K562 treated with DMSO at 1 percent for 4 hours (cell line): Measurements from ENCODE around the gene NAGA. TPM values are rescaled to one million over a fixed set of nuclear protein-coding genes. Genes with fewer than 3 reads are reported as not detected.

ENCODE experiments used
- total RNA-seq: library from RNA; unstranded; fragments of 300-600 nt; gene quantifications from 2 replicates; pipeline ENCODE4 v1.2.3, GENCODE V29; 2022; ENCODE audit not compliant: insufficient read depth

NAGA gene
- 34.1 and 34.2 TPM in 2 replicates for total RNA-seq

DNA sequence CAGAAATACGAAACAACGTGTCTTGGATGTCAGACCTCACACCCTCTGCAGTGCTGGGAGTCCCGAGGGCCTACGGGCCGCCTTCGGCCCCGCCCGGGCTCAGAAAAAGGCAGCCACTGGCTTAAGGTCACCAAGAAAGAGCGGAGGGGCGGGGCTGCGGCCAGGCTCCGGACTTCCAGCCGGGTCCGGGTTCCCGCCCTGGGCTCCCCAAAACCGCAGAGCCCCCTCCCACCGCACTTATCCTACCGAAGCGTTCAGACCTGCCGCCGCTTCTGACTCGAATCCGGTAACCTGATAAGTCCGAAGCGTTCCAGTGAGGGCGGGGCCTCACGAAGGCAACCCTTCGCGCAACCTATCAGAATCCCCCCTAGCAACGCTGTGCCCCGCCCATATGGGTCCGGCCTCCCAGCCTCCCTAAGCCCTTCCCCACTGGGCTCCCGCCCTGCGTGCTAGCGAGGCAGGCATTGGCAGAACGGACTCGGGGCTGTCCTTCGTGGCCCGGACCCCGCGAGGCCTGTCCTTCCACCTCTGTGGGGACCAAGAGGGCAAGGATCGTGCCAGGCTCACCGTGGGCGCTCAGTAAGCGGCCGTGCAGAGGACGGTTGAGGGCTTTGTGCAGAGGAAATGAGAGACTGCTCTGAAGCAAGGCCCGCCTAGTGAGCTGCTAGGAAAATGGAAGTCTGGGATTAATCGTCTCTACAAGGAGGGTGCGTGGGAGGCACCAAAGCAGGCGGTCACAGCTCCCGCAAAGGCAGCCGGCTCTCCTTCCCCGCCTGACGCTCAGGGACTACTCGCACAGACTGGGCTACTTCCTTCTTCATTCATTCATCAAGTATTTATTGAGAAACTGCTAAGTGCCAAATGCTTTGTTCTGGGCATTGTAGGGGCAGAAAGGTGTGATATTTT lies at the start of gene NAGA:
NAGA (minus strand) TSS at position 296 of the 906 bp plus-strand sequence. CDS start 515 bp downstream, outside the sequence.

DNA sequence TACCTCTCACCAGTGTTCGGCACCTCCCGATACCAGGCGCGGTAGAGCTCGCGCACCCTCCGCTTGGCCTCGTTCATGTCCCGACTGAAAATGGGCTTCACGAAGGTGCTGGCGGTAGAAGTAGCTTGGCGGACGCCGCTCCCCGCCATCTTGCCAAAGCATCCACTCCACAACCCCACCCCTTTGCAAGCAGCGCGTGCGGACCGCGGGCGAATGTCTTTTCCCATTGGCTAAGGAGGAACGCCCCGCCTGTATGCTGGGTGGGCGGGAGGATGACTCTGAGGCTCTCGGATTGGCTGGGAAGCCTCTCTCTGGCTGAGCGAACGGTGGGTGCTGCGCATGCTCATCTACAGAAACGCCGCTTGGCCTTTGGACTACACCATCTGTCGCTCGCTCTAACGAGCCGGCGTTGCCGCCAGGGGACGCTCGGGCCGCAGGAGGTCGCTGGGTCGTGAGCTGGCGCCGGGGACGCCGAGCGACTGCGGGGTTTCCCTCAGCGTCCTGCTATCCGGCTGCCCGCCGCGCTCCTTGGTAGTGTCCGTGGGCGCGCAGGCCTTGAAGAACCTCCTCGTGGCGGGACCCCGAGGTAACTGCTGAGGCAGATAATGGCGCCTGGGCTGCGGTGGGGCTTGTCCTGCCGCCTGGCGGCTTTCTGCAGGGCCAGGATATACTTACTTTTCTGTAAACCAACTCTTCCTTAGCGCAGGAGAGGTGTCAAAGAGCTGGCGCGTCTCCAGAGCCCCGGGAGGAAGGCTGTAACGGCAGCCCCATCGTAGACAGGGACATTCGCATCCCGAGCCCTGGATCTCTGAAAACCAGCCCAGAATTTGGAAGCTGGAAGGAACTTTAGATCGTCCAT lies 20.2 kb upstream of the NAGA start, which contains the start of gene NDUFA6:
NDUFA6 (minus strand) TSS at position 177 of the 859 bp plus-strand sequence; CDS start at position 149, 28 bp downstream.

DNA sequence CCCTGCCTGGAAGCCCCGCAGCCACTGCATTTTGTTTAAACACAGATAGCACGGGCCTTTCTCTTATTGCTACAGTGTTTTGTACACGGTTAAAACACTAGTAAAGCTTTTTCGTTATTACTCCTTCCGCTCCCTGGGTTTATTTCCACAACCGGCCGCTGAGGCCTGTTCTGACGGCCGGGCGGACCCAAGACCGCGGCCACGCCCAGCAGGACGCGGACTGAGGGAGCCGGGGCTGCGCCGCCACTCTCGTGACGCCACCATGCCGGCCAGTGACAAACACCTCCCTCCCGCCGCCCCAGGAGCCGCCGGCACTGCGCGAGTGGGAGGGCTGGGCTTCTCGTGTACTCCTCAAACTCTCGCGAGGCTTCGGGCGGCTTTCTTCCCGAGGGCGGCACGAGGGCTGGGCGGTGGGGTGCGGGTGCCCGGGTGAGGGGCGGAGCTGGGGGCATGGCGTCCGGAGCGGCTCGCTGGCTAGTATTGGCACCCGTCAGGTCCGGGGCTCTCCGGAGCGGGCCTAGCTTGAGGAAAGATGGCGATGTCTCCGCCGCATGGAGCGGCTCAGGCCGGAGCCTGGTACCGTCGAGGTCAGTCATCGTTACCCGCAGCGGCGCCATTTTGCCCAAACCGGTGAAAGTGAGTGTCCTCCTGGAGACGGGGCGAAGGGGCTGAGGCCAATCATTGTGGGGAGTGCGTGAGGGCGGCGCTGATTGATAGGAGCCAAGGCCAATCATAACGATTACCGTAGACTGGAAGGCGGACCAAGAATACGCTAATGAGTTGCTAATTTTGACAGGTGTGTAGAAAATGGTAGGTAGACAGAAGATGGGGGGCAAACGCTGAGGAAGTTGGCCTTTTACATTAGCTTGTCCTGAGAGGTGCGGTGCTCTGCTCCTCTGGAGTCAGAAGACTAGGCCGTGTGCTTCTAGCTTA lies 9.0 kb upstream of the NAGA start, which contains the start of gene SMDT1:
SMDT1 (plus strand) TSS at position 382 of the 933 bp plus-strand sequence; CDS start at position 451, 69 bp downstream.

DNA sequence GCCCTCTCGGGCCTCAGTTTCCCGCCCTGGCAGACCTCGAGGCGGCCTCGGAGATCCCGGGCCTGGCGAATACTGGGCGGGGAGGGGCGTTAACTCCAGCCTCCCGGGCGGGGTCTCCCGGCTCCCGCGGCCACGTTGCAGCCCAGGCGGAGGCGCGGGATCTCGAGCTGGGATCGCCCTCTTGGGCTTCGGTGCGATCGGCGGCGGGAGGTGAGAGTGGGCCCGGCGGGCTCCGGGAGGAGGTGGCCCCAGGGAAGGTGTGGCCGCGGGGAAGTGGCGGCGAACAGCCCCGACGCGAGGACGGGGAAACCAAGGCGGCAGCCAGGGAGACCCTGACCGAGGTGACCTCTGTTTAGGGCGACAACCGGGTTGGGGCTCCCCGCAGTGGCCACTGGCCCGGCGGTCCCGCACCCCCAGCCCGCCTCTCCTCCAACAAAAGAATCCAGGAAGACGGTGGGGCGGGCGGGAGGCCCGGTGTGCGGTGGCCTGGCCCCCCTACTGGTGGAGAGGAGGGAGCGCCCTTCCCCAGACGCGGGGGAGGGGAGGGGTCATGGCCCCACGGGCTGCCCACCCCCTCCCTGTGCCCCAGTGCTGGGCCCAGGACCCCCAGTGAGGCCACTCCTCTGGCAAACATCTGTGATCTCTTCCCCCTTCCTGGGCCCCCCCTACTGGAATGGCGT lies 3.7 kb upstream of the NAGA start, which contains the start of gene PHETA2:
PHETA2 (plus strand) TSS at position 117 of the 680 bp plus-strand sequence. CDS start 3,046 bp downstream, outside the sequence.

Other genes starting within 250 kb of the NAGA start
- 83.4 and 90.6 TPM in 2 replicates for gene SREBF2, start 237.7 kb downstream of the NAGA start, total RNA-seq
- gene SHISA8, start 155.7 kb downstream of the NAGA start, total RNA-seq, result not detected in 2 replicates
- gene TNFRSF13C, start 144.0 kb downstream of the NAGA start, total RNA-seq, result 0.40 and 0.42 TPM in 2 replicates
- gene CENPM, start 123.7 kb downstream of the NAGA start, total RNA-seq, result 39.0 and 39.2 TPM in 2 replicates
- 0.25 TPM in 1 of 2 replicates, not detected in the other for gene SEPTIN3, start 101.4 kb downstream of the NAGA start, total RNA-seq
- not detected in 2 replicates for gene WBP2NL, start 72.0 kb downstream of the NAGA start, total RNA-seq
- not detected in 2 replicates for gene PHETA2, start 3.4 kb upstream of the NAGA start, total RNA-seq
- gene SMDT1, start 8.9 kb upstream of the NAGA start, total RNA-seq, result 51.2 and 62.3 TPM in 2 replicates
- 57.3 and 63.2 TPM in 2 replicates for gene NDUFA6, start 20.0 kb upstream of the NAGA start, total RNA-seq
- 0.42 TPM in 1 of 2 replicates, not detected in the other for gene CYP2D6, start 60.0 kb upstream of the NAGA start, total RNA-seq
- gene TCF20, start 199.8 kb upstream of the NAGA start, total RNA-seq, result 13.2 and 17.0 TPM in 2 replicates